ENCODE measurements around the gene CD81. TPM values are rescaled to one million over a fixed set of nuclear protein-coding genes. Genes with fewer than 3 reads are reported as not detected.

CD81 gene
- total RNA-seq, 1 experiment from 2014 or later = 183 TPM

DNA sequence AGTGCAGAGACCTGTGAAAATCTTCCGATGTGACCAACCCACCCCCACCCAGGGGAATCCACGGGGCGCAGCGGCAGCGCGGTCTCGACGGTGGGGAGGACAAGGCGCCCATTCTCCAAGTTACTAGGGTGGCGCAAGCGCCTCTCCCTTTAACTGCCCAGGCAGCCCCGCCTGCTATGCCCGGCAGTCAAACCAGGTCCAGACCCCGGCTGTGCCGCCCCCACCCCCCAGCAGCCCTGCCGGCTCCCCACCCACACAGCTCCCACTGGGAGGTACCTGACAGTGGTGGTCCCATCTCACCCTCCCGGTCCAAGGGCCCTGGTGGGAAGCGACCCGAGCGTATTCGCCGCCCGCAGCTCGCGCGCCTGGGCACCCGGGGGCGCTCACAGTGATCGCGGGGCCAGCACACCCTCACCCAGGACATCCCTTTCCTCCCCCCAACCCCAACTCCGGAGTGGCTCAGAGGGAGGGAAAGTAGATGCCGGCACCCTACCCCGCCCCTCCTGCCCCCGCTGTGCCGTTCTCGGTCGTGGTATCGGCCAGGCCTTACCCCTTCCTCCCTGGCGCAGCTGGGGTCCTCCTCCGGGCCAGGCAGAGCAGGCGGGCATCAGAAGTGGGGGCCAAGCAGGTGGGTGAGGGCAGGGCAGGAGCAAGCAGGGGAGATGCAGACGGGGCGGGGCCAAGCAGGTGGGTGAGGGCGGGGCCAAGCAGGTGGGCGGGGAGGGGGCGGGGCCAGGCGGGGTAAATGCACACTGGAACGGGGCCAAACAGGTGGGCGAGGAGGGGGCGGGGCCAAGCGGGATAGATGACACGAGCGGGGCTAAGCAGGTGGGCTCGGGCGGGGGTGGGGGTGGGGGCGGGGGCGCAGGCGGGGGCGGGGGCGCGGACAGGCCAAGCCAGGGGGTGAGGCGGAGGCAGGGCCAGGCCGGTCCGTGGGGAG, 67.0 kb downstream of the CD81 start, which contains the start of gene TRPM5:
TRPM5 (minus strand) TSS at position 634 of the 940 bp plus-strand sequence. CDS start 21,478 bp downstream, outside the sequence.
- Mint-ChIP-seq H3K27ac (ENCODE audit: low read depth, unreplicated experiment) (no peak within 1 kb of the TSS), H3K4me3 (ENCODE audit: unreplicated experiment) (no peak within 1 kb of the TSS), H3K27me3 (ENCODE audit: insufficient read depth, unreplicated experiment) (peaks cover 26% of the 10 kb centered on the region), H3K36me3 (ENCODE audit: insufficient read depth, unreplicated experiment) (no peaks in the 10 kb centered on the region), H3K4me1 (ENCODE audit: insufficient read depth, unreplicated experiment) (no peaks in the 10 kb centered on the region), H3K9me3 (ENCODE audit: unreplicated experiment) (no peaks in the 10 kb centered on the region)
- no peak for DNase-seq (ENCODE audit: unreplicated experiment)
- CTCF ChIA-PET = interaction anchor here (0.6 kb wide), 1 partner anchor 19 kb away, joined by 3 read pairs; no protein-coding TSS in a partner anchor
- intact Hi-C loops (cut with micrococcal nuclease) = no loop called here
- BruUV-seq (replicated peaks) = no TSS peak
- POLR2A ChIA-PET = no interaction called here
- TF ChIP-seq, protein P1, sequence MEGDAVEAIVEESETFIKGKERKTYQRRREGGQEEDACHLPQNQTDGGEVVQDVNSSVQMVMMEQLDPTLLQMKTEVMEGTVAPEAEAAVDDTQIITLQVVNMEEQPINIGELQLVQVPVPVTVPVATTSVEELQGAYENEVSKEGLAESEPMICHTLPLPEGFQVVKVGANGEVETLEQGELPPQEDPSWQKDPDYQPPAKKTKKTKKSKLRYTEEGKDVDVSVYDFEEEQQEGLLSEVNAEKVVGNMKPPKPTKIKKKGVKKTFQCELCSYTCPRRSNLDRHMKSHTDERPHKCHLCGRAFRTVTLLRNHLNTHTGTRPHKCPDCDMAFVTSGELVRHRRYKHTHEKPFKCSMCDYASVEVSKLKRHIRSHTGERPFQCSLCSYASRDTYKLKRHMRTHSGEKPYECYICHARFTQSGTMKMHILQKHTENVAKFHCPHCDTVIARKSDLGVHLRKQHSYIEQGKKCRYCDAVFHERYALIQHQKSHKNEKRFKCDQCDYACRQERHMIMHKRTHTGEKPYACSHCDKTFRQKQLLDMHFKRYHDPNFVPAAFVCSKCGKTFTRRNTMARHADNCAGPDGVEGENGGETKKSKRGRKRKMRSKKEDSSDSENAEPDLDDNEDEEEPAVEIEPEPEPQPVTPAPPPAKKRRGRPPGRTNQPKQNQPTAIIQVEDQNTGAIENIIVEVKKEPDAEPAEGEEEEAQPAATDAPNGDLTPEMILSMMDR (IDR thresholded peaks at IDR 0.05; ENCODE audit: unreplicated experiment) = no peak

DNA sequence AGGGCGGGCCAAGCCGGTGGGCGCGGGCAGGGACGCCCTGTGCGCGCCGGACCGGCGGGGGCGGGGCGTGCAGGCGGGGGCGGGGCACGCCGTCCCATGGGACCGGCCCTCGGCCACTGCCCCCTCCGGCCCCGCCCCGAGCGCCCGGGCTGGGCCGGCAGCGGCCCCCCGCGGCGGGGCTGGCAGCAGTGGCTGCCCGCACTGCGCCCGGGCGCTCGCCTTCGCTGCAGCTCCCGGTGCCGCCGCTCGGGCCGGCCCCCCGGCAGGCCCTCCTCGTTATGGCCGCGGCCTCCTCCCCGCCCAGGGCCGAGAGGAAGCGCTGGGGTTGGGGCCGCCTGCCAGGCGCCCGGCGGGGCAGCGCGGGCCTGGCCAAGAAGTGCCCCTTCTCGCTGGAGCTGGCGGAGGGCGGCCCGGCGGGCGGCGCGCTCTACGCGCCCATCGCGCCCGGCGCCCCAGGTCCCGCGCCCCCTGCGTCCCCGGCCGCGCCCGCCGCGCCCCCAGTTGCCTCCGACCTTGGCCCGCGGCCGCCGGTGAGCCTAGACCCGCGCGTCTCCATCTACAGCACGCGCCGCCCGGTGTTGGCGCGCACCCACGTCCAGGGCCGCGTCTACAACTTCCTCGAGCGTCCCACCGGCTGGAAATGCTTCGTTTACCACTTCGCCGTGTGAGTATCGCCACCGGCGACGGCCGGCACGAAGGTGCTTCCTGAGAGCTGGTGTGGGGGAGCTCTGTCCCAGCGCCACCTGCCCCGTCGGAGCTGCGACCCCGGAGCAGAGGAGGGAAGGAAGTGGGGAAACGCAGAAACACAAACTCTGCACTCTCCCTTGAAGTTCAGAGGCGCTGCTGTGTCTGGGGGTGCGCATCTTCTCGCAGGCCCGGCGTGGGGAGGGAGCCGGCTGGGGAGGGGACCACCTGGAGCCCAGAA, 68.0 kb downstream of the CD81 start, which contains the start of gene KCNQ1:
KCNQ1 (plus strand) TSS at position 188 of the 925 bp plus-strand sequence; CDS start at position 279, 91 bp downstream.
- no peak for DNase-seq (ENCODE audit: unreplicated experiment)
- BruUV-seq (replicated peaks) = no TSS peak
- Mint-ChIP-seq H3K4me3 (ENCODE audit: unreplicated experiment) (no peak within 1 kb of the TSS), H3K27ac (ENCODE audit: low read depth, unreplicated experiment) (no peak within 1 kb of the TSS), H3K4me1 (ENCODE audit: insufficient read depth, unreplicated experiment) (no peaks in the 10 kb centered on the region), H3K36me3 (ENCODE audit: insufficient read depth, unreplicated experiment) (no peaks in the 10 kb centered on the region), H3K9me3 (ENCODE audit: unreplicated experiment) (no peaks in the 10 kb centered on the region), H3K27me3 (ENCODE audit: insufficient read depth, unreplicated experiment) (peaks cover 26% of the 10 kb centered on the region)
- TF ChIP-seq, protein P1 (IDR thresholded peaks at IDR 0.05; ENCODE audit: unreplicated experiment) = no peak
- ChIA-PET CTCF (no interaction called here), POLR2A (no interaction called here)
- intact Hi-C loops (cut with micrococcal nuclease) = no loop called here

DNA sequence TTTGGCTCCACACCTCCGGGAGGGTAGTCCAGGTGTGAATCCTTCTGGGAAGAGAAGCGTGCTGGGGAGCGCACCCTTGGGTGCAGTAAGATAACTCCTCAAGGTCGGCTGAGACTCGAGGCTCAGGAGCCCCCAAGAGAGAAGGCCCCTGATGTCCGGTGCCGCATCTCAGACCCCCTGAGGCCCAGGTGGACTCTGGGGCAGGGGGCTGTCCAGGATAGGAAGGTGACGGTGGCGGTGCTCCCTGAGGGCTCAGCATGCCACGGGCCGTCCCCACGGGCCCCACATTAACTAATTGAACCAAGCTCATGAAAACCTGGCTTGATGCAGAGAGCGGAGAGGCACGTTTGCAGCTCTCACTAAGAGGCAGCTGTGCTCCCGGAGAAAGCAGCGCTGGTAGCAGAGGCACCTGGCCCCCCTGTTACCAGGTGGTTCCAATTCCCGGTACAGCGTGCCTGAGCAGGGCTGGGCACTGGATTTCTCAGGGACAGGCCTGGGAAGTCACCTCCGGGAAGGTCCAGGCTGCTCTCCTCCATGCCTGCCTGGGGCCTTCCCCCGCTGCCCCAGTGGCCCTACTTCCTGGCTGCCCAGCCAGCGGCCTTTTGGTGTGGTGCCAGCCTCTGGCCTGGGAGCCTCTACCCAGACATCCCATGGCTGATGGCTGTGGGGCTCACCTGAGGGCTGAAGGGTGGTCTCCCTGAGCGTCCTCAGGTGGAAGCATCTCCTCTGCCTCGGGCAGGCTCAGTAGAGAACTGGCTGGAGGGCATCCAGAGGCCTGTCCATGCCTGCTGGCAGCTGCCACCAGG, 68.8 kb downstream of the CD81 start:
- CTCF ChIA-PET = no interaction called here
- intact Hi-C loops (cut with micrococcal nuclease) = no loop called here

More for the DNA sequence above, 68.8 kb downstream of the CD81 start:
- POLR2A ChIA-PET = no interaction called here
- TF ChIP-seq, protein P1 (IDR thresholded peaks at IDR 0.05; ENCODE audit: unreplicated experiment) = no peak
- Mint-ChIP-seq H3K36me3 (ENCODE audit: insufficient read depth, unreplicated experiment) (no peaks in the 10 kb centered on the region), H3K27me3 (ENCODE audit: insufficient read depth, unreplicated experiment) (peaks cover 26% of the 10 kb centered on the region), H3K4me3 (ENCODE audit: unreplicated experiment) (no peak overlapping the region), H3K9me3 (ENCODE audit: unreplicated experiment) (no peaks in the 10 kb centered on the region), H3K4me1 (ENCODE audit: insufficient read depth, unreplicated experiment) (no peaks in the 10 kb centered on the region), H3K27ac (ENCODE audit: low read depth, unreplicated experiment) (no peak overlapping the region)
- BruUV-seq (replicated peaks) = no TSS peak
- no peak for DNase-seq (ENCODE audit: unreplicated experiment)
